Psoas muscle (tissue), 8 donors: Measurements from ENCODE around the gene ANKRD6. TPM values are rescaled to one million over a fixed set of nuclear protein-coding genes. Genes with fewer than 3 reads are reported as not detected.
"Not testable (repeated sequence)": the region's sequence is repeated elsewhere in the genome, so short reads cannot be mapped to it uniquely, and the experiment has no call there.

ENCODE experiments used
- ATAC-seq, 4 donors: fragments of 200-7000 bp; cut with Tn5 transposase; one replicate each; pipeline ENCODE4 v1.9.1; 2020; ENCODE audit warnings: moderate library complexity in 3 of 4, mild to moderate bottlenecking in 2 of 4
- DNase-seq, 2 donors: peaks; one replicate each; pipeline ENCODE4 v3.0.0-alpha.2; 2020
- H3K27ac ChIP-seq: fragments of 200-600 bp; one replicate; pipeline ENCODE4 v1.8.0; 2022
- H3K27me3 ChIP-seq, 3 donors: fragments of 200-600 bp in 1 of 3; one replicate each; pipeline versions ENCODE4 v1.6.1 to v1.8.0; 2013 to 2022; ENCODE audit warnings: low read length in 2 of 3, mild to moderate bottlenecking in 2 of 3, moderate library complexity in 1 of 3; ENCODE audit not compliant: insufficient read depth in 3 of 3
- H3K36me3 ChIP-seq, 2 donors: fragments of 200-600 bp in 1 of 2; one replicate each; pipeline versions ENCODE4 v1.6.1 to v1.8.0; 2013 to 2022; ENCODE audit warnings: low read depth in 1 of 2, mild to moderate bottlenecking in 1 of 2, moderate library complexity in 1 of 2; ENCODE audit not compliant: insufficient read depth in 1 of 2
- H3K4me1 ChIP-seq: fragments of 200-600 bp; one replicate; pipeline ENCODE4 v1.8.0; 2022
- H3K4me3 ChIP-seq: fragments of 200-600 bp; one replicate; pipeline ENCODE4 v1.8.0; 2022; ENCODE audit warnings: mild to moderate bottlenecking
- H3K9me3 ChIP-seq: fragments of 200-600 bp; one replicate; pipeline ENCODE4 v1.8.0; 2022
- WGBS, 3 donors: extraction: QIAGEN DNeasy Blood & Tissue Kit; methylation state at CpG; one replicate each; pipeline versions ENCODE4 v1.1.6 to v1.1.7; 2013; 5-methylcytosine and 5-hydroxymethylcytosine counted together
- intact Hi-C, 2 donors: fragments of 100-400 bp; cut with DNase I; formaldehyde crosslinking; loops; one replicate each; pipeline versions ENCODE4 v1.11.0 to v1.14.2; 2022
- polyA plus RNA-seq, 3 donors: library from polyadenylated mRNA; stranded (reverse); fragments of 200-250 nt; gene quantifications; one replicate each; pipeline ENCODE4 v1.2.3, GENCODE V29; 2013
- total RNA-seq, 4 donors: library from RNA; stranded (reverse); fragmentation: NEBNext Ultra II Directional in 2 of 4; extraction: Animal tissue kit (Norgen Biotek cat#: 25700) in 2 of 4; gene quantifications; one replicate each; pipeline versions ENCODE4 v1.2.1 to v1.2.4, GENCODE V29; 2021 to 2023
- TF ChIP-seq, protein P1 (sequence below): fragments of 200-600 bp; IDR thresholded peaks from one replicate; pipeline ENCODE4 v1.8.0; 2022; ENCODE audit warnings: antibody characterized with exemption
- donor health status: healthy with polysubstance abuse.
- donor health status: DM: no; HTN: no; CAD: no; lungs with moderate emphysema.
- donor health status: Bipolar disorder and iron deficiency.
- donor health status: healthy.
- donor health status: DM: yes; HTN: yes; CAD: no.
- donor health status: DM: no; HTN: no; CAD: no.
- donor health status: DM: no; HTN: no; CAD: no.
- donor health status: DM: yes; HTN: yes; CAD: no.

Gene ANKRD6
- total and polyA plus RNA-seq, 7 donors = 1.2 to 9.0 (median 2.4) TPM

- Histone ChIP-seq H3K9me3 (no peaks in the 10 kb centered on the region), H3K27me3 (no peaks in the 10 kb centered on the region), H3K36me3 (peaks cover 2 to 6% of the 10 kb centered on the region in 2 donors), H3K4me3 (no peak overlapping the region), H3K4me1 (no peaks in the 10 kb centered on the region), H3K27ac (no peak overlapping the region)
- 95 to 96% (median 96%) methylated on average over 6 of the region's 6 CpGs for WGBS, 3 donors
- DNase-seq (no peak), ATAC-seq (no peak)
- TF ChIP-seq, protein P1, sequence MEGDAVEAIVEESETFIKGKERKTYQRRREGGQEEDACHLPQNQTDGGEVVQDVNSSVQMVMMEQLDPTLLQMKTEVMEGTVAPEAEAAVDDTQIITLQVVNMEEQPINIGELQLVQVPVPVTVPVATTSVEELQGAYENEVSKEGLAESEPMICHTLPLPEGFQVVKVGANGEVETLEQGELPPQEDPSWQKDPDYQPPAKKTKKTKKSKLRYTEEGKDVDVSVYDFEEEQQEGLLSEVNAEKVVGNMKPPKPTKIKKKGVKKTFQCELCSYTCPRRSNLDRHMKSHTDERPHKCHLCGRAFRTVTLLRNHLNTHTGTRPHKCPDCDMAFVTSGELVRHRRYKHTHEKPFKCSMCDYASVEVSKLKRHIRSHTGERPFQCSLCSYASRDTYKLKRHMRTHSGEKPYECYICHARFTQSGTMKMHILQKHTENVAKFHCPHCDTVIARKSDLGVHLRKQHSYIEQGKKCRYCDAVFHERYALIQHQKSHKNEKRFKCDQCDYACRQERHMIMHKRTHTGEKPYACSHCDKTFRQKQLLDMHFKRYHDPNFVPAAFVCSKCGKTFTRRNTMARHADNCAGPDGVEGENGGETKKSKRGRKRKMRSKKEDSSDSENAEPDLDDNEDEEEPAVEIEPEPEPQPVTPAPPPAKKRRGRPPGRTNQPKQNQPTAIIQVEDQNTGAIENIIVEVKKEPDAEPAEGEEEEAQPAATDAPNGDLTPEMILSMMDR = no peak
- intact Hi-C loops = no loop called here
Observed at GRCh38 chr6:89619567-89619966, 186.6 kb downstream of the ANKRD6 start.

DNA sequence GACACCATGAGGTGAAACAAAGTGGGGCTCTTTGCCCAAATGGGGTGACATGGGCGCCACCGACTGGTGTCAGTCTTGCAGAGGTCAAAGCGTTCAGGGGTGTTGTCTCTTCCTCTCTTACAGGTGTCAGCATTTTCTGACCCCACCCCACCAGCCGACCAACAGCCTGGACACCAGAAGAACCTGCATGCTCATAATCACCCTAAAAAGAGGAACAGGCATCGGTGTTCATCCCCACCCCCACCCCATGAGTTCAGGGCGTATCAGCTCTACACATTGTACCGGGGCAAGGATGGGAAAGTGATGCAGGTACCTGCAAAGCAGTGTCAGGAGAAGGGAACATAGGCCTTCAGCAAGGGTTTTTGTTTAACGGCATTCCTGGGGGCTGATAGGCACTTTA, 190.8 kb downstream of the ANKRD6 start:
- Histone ChIP-seq H3K27me3 (no peaks in the 10 kb centered on the region), H3K4me1 (no peaks in the 10 kb centered on the region), H3K36me3 (peaks cover 0 to 11% of the 10 kb centered on the region in 2 donors), H3K27ac (no peak overlapping the region), H3K4me3 (no peak overlapping the region), H3K9me3 (no peaks in the 10 kb centered on the region)
- TF ChIP-seq, protein P1 = no peak
- no peak for ATAC-seq
- intact Hi-C loops = no loop called here
- WGBS, 3 donors = 88 to 93% (median 92%) methylated on average over 8 of the region's 8 CpGs
- no peak for DNase-seq

DNA sequence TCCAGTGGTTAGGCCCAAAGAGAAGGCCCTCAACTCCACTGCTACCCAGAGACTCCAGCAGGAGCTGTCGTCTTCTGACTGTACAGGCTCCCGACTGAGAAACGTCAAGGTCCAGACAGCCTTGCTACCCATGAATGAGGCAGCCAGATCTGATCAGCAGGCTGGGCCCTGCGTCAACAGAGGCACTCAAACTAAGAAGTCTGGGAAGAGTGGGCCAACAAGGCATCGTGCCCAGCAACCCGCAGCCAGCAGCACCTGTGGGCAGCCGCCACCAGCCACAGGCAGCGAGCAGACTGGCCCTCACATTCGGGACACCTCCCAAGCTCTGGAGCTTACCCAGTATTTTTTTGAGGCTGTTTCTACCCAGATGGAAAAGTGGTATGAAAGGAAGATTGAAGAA, 197.5 kb downstream of the ANKRD6 start:
- H3K36me3 ChIP-seq = peaks cover 0 to 21% of the 10 kb centered on the region in 2 donors
- TF ChIP-seq, protein P1 = no peak
- H3K27ac ChIP-seq = no peak overlapping the region
- no peaks in the 10 kb centered on the region for H3K9me3 ChIP-seq
- 33 to 69% (median 38%) methylated on average over 9 of the region's 9 CpGs for WGBS, 3 donors
- intact Hi-C loops = no loop called here
- no peaks in the 10 kb centered on the region for H3K4me1 ChIP-seq
- DNase-seq (no peak), ATAC-seq (peak; percentile 46 to 72 (median 68))
- no peak overlapping the region for H3K4me3 ChIP-seq
- H3K27me3 ChIP-seq = no peaks in the 10 kb centered on the region

- intact Hi-C loops, H3K9me3 ChIP-seq, H3K27me3 ChIP-seq, DNase-seq, H3K27ac ChIP-seq, ATAC-seq, H3K4me3 ChIP-seq: not testable (repeated sequence)
- WGBS, 3 donors = 92 to 97% (median 96%) methylated on average over 3 of the region's 3 CpGs
- Histone ChIP-seq H3K4me1 (peaks cover 20% of the 10 kb centered on the region), H3K36me3 (peaks cover 2 to 36% of the 10 kb centered on the region in 2 donors)
Observed at GRCh38 chr6:89636412-89636811, 203.5 kb downstream of the ANKRD6 start.

DNA sequence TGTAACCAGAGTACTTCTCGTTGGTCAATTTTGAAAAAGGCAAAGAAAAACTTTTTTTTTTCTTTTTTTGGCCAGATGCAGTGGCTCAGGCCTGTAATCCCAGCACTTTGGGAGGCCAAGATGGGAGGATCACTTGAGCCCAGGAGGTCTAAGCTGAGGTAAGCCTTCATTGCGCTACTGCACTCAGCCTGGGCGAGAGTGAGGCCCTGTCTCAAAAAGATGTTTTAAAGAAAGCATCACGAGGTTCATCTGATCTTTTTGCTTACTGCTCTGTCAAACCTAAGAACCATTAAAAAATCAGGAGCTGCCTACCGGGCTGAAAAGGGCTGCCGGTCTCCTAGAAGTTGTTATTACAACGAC, 205.0 kb downstream of the ANKRD6 start:
- Histone ChIP-seq H3K36me3 (peaks cover 2 to 46% of the 10 kb centered on the region in 2 donors), H3K4me1 (peaks cover 20% of the 10 kb centered on the region), H3K27me3 (no peaks in the 10 kb centered on the region), H3K4me3 (peak overlapping the region; percentile 77), H3K27ac (peak overlapping the region; percentile 92), H3K9me3 (no peaks in the 10 kb centered on the region)
- ATAC-seq (peak in 2 of 4 donors; percentile 17 to 35), DNase-seq (no peak)
- 13 to 16% (median 14%) methylated on average over 7 of the region's 7 CpGs for WGBS, 3 donors
- intact Hi-C loops = no loop called here
- TF ChIP-seq, protein P1 = no peak
